NCI-H2196 treated with DMSO at 0.1 percent for 48 hours (cell line): ENCODE measurements around the gene KLF13.

Experiments
- DNase-seq: peaks from one replicate; lab custom pipeline; 2025; ENCODE audit not compliant: unreplicated experiment; lab: John Stamatoyannopoulos, UW

The KLF13 gene

GRCh38 chr15:31330836-31331235 is 4.2 kb downstream of the KLF13 start:
- no peak for DNase-seq

GRCh38 chr15:31331389-31331788 is 4.8 kb downstream of the KLF13 start:
- no peak for DNase-seq

- DNase-seq, result no peak
These were observed 5.5 kb downstream of the KLF13 start for GRCh38 chr15:31332020-31332680.

- DNase-seq, result no peak
These were observed 6.0 kb downstream of the KLF13 start for GRCh38 chr15:31332681-31333071.

GRCh38 chr15:31333119-31333518 is 6.5 kb downstream of the KLF13 start:
- no peak for DNase-seq

GRCh38 chr15:31333820-31334219 is 7.2 kb downstream of the KLF13 start:
- DNase-seq, result no peak

GRCh38 chr15:31335989-31336592 is 9.5 kb downstream of the KLF13 start:
- no peak for DNase-seq

- no peak for DNase-seq
These were observed 10.1 kb downstream of the KLF13 start for GRCh38 chr15:31336593-31337295.

GRCh38 chr15:31337352-31338031 is 10.9 kb downstream of the KLF13 start:
- no peak for DNase-seq

- DNase-seq, result no peak
These were observed 11.8 kb downstream of the KLF13 start for GRCh38 chr15:31338318-31338878.

GRCh38 chr15:31338879-31339557 is 12.4 kb downstream of the KLF13 start:
- DNase-seq, result peak; percentile 41

GRCh38 chr15:31339558-31339895 is 12.9 kb downstream of the KLF13 start:
- no peak for DNase-seq

- no peak for DNase-seq
These were observed 13.4 kb downstream of the KLF13 start for GRCh38 chr15:31340047-31340446.

- no peak for DNase-seq
These were observed 14.0 kb downstream of the KLF13 start for GRCh38 chr15:31340592-31340991.

GRCh38 chr15:31341071-31341470 is 14.4 kb downstream of the KLF13 start:
- DNase-seq, result no peak

GRCh38 chr15:31341496-31342195 is 15.0 kb downstream of the KLF13 start:
- no peak for DNase-seq

GRCh38 chr15:31342381-31342780 is 15.7 kb downstream of the KLF13 start:
- DNase-seq, result no peak

- no peak for DNase-seq
These were observed 16.4 kb downstream of the KLF13 start for GRCh38 chr15:31342781-31343626.

GRCh38 chr15:31343831-31344230 is 17.2 kb downstream of the KLF13 start:
- DNase-seq, result no peak

GRCh38 chr15:31344266-31344665 is 17.6 kb downstream of the KLF13 start:
- DNase-seq, result no peak
